GM19438 (cell line): ENCODE measurements around the gene SFMBT2.
"Not testable (repeated sequence)": the region's sequence is repeated elsewhere in the genome, so short reads cannot be mapped to it uniquely, and the experiment has no call there.

ENCODE experiments used
- ATAC-seq: cut with Tn5 transposase; IDR thresholded peaks from one replicate; pipeline ENCODE4 v1.9.1; 2021; ENCODE audit warnings: low read depth; ENCODE audit not compliant: unreplicated experiment

The SFMBT2 gene

GRCh38 chr10:7194571-7194970, 216.3 kb downstream of the SFMBT2 start:
- ATAC-seq, result no peak

- no peak for ATAC-seq
Measured at GRCh38 chr10:7193369-7193768, 217.5 kb downstream of the SFMBT2 start.

- ATAC-seq, result no peak
Measured at GRCh38 chr10:7192831-7193361, 217.9 kb downstream of the SFMBT2 start.

DNA sequence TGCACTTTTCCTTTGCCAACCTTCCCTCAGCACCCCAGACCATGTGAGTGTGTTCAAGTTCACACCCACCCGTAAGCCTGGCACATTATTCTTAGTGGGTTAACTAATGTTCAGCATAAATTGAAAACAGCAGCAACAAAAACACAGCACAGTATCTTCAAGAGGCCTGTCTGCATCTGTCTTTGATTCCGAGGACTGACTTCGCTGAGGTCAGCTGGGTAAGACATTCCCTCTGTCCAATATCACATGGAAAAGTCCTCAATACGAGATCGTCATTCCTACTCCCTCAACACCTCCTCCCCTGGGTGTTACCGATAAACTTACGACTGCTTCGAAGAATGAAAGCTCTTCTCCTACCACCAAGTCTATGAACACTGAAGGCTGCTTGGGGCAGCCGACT, 218.8 kb downstream of the SFMBT2 start:
- ATAC-seq, result no peak

DNA sequence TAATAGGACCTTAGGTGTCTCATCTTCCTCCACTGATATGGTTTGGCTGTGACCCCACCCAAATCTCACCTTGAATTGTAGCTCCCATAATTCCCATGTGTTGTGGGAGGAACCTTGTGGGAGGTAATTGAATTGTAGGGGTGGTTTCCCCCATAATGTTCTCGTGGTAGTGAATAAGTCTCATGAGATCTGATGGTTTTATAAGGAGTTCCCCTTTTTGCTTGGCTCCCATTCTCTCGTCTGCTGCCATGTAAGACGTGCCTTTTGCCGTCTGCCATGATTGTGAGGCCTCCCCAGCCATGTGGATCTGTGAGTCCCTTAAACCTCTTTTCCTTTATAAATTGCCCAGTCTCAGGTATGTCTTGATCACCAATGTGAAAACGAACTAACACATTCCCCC, 220.1 kb downstream of the SFMBT2 start:
- ATAC-seq, result not testable (repeated sequence)

- no peak for ATAC-seq
Measured at GRCh38 chr10:7189909-7190308, 220.9 kb downstream of the SFMBT2 start.

DNA sequence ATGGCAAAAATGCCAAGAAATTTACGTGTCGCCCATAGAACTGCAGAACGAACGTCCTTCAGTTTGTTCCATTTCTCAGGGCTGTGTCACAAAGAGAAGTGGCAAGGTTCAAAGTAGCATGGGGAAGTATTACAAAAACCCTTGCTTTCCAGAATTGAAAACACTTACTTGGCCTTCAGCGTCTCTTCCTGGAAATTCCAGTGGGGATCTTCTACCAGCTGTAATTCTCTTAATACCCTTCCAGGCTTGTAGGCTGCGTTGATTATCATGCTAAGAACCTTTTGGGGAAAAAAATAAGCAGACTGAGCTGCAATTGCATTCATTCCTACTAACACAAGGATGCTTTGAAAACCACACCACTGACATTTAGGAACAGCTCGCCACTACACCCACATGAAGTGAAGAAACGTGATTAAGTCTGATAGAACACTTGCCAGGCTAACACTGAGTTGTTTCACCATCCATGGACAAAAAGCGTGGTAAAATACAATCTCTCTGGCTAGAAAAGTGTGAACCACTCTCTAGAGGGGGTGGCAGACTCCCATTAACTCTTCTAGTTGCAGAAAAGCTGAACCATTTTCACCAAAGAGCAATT, 222.3 kb downstream of the SFMBT2 start:
- no peak for ATAC-seq

- no peak for ATAC-seq
Measured at GRCh38 chr10:7186387-7187018, 224.3 kb downstream of the SFMBT2 start.

DNA sequence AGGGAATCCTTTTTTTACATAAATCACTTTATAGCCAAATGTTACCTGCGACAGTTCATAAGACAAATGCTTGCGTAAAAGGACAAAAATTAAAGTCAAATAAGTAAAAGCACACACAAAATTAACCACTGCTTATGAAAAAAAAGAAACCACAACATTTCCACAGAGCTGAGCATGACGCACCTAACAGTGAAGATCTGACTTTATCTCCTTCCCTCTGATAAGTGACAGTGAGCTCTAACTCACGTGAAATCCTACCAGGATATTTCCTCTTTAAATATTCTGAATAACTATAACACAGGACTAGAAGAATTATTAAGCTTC, 225.5 kb downstream of the SFMBT2 start:
- no peak for ATAC-seq

- ATAC-seq, result no peak
Measured at GRCh38 chr10:7184660-7185366, 226.0 kb downstream of the SFMBT2 start.

DNA sequence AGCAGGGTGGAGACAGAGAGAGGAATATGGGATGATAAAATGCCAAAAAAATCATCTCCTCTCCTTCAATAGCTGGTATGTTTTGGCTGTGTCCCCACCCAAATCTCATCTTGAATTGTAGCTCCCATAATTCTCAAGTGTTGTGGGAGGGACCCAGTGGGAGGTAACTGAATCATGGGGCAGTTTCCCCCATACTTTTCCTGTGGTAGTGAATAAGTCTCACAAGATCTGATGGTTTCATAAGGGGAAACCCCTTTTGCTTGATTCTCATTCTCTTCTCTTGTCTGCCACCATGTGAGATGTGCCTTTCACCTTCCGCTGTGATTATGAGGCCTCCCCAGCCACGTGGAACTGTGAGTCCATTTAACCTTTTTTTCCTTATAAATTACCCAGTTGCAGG, 226.7 kb downstream of the SFMBT2 start:
- not testable (repeated sequence) for ATAC-seq

GRCh38 chr10:7182327-7182726, 228.5 kb downstream of the SFMBT2 start:
- not testable (repeated sequence) for ATAC-seq

GRCh38 chr10:7181420-7181819, 229.4 kb downstream of the SFMBT2 start:
- ATAC-seq, result no peak

DNA sequence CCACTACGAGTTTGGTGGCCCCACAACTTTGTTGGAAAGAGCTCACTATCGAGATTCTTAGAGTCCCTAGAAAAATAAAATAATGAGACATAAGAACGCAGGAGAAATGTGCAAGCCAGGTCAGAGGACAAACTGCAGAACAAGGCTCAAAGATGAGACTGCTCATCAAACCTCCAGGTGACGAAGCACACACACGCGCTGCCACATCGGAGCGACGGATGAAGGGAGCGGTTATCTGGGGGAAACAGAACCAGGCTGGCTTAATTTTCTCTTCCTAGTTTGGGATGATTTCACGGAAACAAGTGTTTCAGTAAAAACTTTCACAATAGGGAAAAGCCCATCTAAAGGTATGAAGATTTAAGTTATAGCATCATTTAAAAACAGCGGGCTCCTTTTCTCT, 231.3 kb downstream of the SFMBT2 start:
- no peak for ATAC-seq

GRCh38 chr10:7173948-7174347, 236.9 kb downstream of the SFMBT2 start:
- ATAC-seq, result no peak

DNA sequence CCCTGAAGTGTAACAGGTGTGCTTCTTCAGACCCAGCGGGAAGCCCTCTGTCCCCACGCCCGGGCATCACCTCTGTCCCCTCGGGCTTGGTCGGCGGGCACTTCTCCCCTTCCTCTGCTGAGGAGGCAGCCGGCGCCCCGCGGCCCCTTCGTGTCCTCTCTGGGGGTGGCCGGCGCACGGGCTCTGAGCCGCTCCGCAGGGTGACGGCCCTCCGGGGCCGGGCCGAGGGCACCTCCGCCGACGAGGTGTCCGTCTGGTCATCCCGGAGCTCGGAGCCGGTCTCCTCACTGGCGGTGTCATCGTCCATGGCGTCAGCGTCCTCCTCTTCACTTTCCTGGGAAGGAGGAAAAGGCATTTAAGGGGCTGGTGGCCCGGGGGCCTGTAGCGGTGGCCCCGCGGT, 239.0 kb downstream of the SFMBT2 start:
- no peak for ATAC-seq

GRCh38 chr10:7170626-7171322, 240.1 kb downstream of the SFMBT2 start:
- ATAC-seq, result no peak

DNA sequence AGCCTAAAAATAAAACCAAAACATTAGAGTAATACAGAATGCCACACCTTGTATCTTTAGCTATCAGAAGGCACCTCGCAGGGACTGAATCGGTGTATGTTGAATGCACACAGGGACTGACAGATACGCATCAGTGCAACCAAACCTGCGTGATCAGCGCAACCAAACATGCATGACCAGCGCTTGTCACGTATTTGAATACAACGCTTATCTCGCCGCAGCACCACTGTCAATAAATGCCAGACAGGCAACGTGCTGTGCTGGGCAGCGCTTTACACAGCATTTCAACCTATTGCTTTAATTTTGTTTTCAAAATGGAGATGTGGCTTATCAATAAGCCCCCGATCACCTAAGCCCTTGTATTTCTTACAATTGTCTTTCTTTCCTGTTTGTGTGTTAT, 242.4 kb downstream of the SFMBT2 start:
- no peak for ATAC-seq

DNA sequence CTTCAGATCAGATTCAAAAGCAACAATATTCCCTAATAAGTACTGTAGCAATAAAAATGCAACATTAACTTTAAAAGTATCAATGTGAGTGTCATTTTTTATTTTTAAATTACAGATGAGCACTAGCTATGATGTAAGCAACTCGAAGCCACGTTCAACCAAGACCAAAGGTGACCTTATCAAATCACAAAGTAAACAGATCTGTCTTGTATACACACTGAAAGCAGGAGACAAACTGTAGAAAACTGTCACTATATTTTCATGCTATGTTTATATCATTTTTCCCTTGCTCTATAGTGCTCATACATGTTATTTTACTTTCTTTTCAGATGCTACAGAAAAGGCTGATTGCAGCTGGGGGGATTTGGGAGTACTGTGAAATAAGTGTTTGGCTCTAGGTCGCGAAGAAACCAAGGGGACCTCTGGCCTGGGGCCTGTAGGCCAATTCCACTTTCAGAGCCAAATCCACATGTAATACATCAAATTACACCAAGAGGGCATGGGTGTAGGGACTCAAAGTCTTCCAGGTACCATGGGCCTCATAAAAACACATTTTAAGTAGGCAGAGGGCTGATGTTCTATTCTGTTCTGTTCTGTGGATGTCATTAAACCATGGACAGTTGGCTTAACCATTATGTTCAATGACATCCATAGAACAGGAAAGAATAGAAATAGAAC, 245.2 kb downstream of the SFMBT2 start:
- ATAC-seq, result no peak

GRCh38 chr10:7164955-7165354, 245.9 kb downstream of the SFMBT2 start:
- ATAC-seq, result no peak

- ATAC-seq, result no peak
Measured at GRCh38 chr10:7162331-7162730, 248.5 kb downstream of the SFMBT2 start.
